ENCODE results near the gene TMEM198.

Gene TMEM198

GRCh38 chr2:219506802-219507526, 36.9 kb upstream of the TMEM198 start:
- Histone ChIP-seq H3K9me3 (ENCODE audit: low read depth, low read length) (no peaks in the 10 kb centered on the region), H3K36me3 (ENCODE audit: insufficient read depth, low read length) (no peaks in the 10 kb centered on the region), H3K9ac (ENCODE audit: insufficient read length) (peak overlapping the region; percentile 43), H3K27ac (peak overlapping the region; percentile 92), H3K4me3 (peak overlapping the region; percentile 62)
- DNase-seq (ENCODE audit: low read depth, low spot score) = peak; percentile 45
- TF ChIP-seq POLR2AphosphoS5 (IDR thresholded peaks at IDR 0.05; ENCODE audit: borderline replicate concordance, low read depth, low read length) (peak; percentile 60), FOXP2 (optimal IDR thresholded peaks at IDR 0.05; ENCODE audit: control extremely low read depth, extremely low read length, insufficient read depth) (no peak), EZH2 (IDR thresholded peaks at IDR 0.05) (no peak)

- peak overlapping the region; percentile 43 for H3K9ac ChIP-seq (ENCODE audit: insufficient read length)
- no peaks in the 10 kb centered on the region for H3K36me3 ChIP-seq (ENCODE audit: insufficient read depth, low read length)
- H3K4me3 ChIP-seq = peak overlapping the region; percentile 62
- H3K27ac ChIP-seq = peak overlapping the region; percentile 92
- no peak for DNase-seq (ENCODE audit: low read depth, low spot score)
- H3K9me3 ChIP-seq (ENCODE audit: low read depth, low read length) = no peaks in the 10 kb centered on the region
- TF ChIP-seq EZH2 (IDR thresholded peaks at IDR 0.05) (no peak), FOXP2 (optimal IDR thresholded peaks at IDR 0.05; ENCODE audit: control extremely low read depth, extremely low read length, insufficient read depth) (no peak), POLR2AphosphoS5 (IDR thresholded peaks at IDR 0.05; ENCODE audit: borderline replicate concordance, low read depth, low read length) (no peak)
These were observed 36.0 kb upstream of the TMEM198 start for GRCh38 chr2:219507581-219508443.

- Histone ChIP-seq H3K36me3 (ENCODE audit: insufficient read depth, low read length) (no peaks in the 10 kb centered on the region), H3K9ac (ENCODE audit: insufficient read length) (no peak overlapping the region), H3K4me3 (peak overlapping the region; percentile 62; the same call in 1 of the 2 replicates), H3K9me3 (ENCODE audit: low read depth, low read length) (no peaks in the 10 kb centered on the region), H3K27ac (peak overlapping the region; percentile 92; the same call in 1 of the 2 replicates)
- no peak for DNase-seq (ENCODE audit: low read depth, low spot score)
- TF ChIP-seq FOXP2 (optimal IDR thresholded peaks at IDR 0.05; ENCODE audit: control extremely low read depth, extremely low read length, insufficient read depth) = no peak
- TF ChIP-seq EZH2 (IDR thresholded peaks at IDR 0.05) = no peak
- TF ChIP-seq POLR2AphosphoS5 (IDR thresholded peaks at IDR 0.05; ENCODE audit: borderline replicate concordance, low read depth, low read length) = no peak
These were observed 35.4 kb upstream of the TMEM198 start for GRCh38 chr2:219508444-219508734.

DNA sequence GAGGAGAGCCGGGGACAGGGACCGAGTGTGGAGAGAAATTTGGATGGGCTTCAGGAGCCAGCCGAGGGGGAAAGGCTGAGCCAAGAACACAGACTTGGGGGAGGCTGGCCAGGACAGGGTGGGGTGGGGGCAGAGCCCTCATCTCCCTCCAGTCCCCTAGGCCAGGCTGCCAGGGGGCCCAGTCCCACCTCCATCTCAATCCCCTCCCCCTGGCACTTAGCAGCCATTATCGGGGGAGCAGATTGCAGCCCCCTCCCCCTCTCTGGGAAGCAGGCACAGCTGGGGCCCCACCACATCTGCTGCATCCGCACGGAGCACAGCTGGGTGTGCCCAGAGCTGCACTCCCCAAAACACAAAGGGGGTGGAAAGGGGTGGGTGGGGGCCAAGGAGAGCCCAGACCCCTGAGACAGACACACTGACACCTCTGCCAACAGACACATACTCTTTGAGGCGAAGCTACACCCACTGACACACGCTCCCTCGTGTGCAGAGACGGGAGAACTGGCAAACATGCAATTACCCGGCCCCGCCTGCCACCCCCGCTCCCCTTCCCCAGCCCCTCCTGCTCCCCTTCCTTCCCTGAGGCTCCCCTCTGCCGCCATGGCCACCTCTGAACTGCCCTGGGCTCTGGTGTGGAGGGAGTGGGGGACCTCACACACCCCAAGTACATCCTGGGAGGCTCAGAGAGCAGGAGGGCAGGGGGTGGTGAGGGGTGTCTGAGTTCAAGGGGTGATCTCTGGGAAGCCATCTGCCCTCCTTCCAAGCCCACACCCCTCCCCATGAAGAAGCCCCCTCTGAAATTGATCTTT, 34.7 kb upstream of the TMEM198 start:
- no peak for DNase-seq (ENCODE audit: low read depth, low spot score)
- Histone ChIP-seq H3K27ac (peak overlapping the region; percentile 38; the same call in 1 of the 2 replicates), H3K36me3 (ENCODE audit: insufficient read depth, low read length) (no peaks in the 10 kb centered on the region), H3K4me3 (peak overlapping the region; percentile 65), H3K9ac (ENCODE audit: insufficient read length) (no peak overlapping the region), H3K9me3 (ENCODE audit: low read depth, low read length) (no peaks in the 10 kb centered on the region)
- TF ChIP-seq FOXP2 (optimal IDR thresholded peaks at IDR 0.05; ENCODE audit: control extremely low read depth, extremely low read length, insufficient read depth) = no peak
- TF ChIP-seq POLR2AphosphoS5 (IDR thresholded peaks at IDR 0.05; ENCODE audit: borderline replicate concordance, low read depth, low read length) = 0 out of 2 replicates have a peak, but pooled peaks have one; percentile 12

- peak overlapping the region; percentile 65 for H3K4me3 ChIP-seq
- no peak for TF ChIP-seq POLR2AphosphoS5 (IDR thresholded peaks at IDR 0.05; ENCODE audit: borderline replicate concordance, low read depth, low read length)
- no peak for TF ChIP-seq FOXP2 (optimal IDR thresholded peaks at IDR 0.05; ENCODE audit: control extremely low read depth, extremely low read length, insufficient read depth)
- no peak for TF ChIP-seq EZH2 (IDR thresholded peaks at IDR 0.05)
- H3K9me3 ChIP-seq (ENCODE audit: low read depth, low read length) = no peaks in the 10 kb centered on the region
- peak overlapping the region; percentile 38; the same call in 1 of the 2 replicates for H3K27ac ChIP-seq
- no peaks in the 10 kb centered on the region for H3K36me3 ChIP-seq (ENCODE audit: insufficient read depth, low read length)
- no peak for DNase-seq (ENCODE audit: low read depth, low spot score)
- no peak overlapping the region for H3K9ac ChIP-seq (ENCODE audit: insufficient read length)
These were observed 33.9 kb upstream of the TMEM198 start for GRCh38 chr2:219509780-219510511.

DNA sequence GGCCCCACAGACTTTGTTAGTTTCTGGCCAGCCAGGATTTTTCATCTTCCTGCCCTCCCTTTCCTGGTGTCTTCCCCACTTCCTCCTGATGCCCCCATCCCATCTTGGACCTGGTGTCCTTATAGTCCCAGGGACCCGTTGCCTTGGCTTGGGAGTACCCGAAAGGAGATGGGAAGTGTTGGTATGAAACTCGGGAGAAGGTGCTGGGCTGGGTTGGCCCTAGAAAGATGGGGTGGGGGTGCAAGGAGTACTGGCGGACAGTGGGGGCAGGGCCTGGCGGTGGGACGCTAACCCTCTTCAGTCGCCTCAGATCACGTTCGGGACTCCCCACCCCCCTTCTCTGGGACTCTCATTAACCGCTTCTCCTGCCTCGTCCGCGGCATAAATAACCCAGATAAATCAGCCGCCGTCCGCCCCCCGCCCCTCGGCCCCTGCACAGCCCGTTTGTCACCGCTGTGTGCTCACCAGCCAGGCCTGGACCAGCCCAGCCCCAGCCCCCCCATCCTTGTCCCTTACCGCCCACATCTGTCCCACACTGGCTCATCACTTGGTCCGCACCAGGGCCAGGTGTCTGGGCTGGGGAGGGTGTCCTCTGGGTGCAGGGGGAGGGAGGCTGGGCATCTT, 33.2 kb upstream of the TMEM198 start:
- DNase-seq (ENCODE audit: low read depth, low spot score) = no peak
- Histone ChIP-seq H3K4me3 (no peak overlapping the region; the same call in 1 of the 2 replicates), H3K9me3 (ENCODE audit: low read depth, low read length) (no peaks in the 10 kb centered on the region), H3K9ac (ENCODE audit: insufficient read length) (no peak overlapping the region), H3K36me3 (ENCODE audit: insufficient read depth, low read length) (no peaks in the 10 kb centered on the region), H3K27ac (no peak overlapping the region)
- no peak for TF ChIP-seq FOXP2 (optimal IDR thresholded peaks at IDR 0.05; ENCODE audit: control extremely low read depth, extremely low read length, insufficient read depth)
- TF ChIP-seq EZH2 (IDR thresholded peaks at IDR 0.05) = no peak
- TF ChIP-seq POLR2AphosphoS5 (IDR thresholded peaks at IDR 0.05; ENCODE audit: borderline replicate concordance, low read depth, low read length) = no peak

Data from SK-N-MC (cell line).